MM.1S (cell line): ENCODE measurements around the gene PCDHGA10.
"Not testable (repeated sequence)": the region's sequence is repeated elsewhere in the genome, so short reads cannot be mapped to it uniquely, and the experiment has no call there.

ENCODE experiments used
- DNase-seq: peaks from one replicate; pipeline ENCODE4 v3.0.0-alpha.2; 2015
- H2AFZ ChIP-seq: fragments of 300-600 bp; sonication (generic); 2 replicates; pipeline ENCODE4 v1.6.0; 2016; ENCODE audit warnings: antibody characterized with exemption, low read length
- H3F3A ChIP-seq: fragments of 300-600 bp; sonication (generic); 2 replicates; pipeline ENCODE4 v1.6.1; 2016; ENCODE audit warnings: mild to moderate bottlenecking, antibody characterized with exemption, low read length, moderate library complexity, mixed read lengths; ENCODE audit not compliant: insufficient read depth
- H3K27ac ChIP-seq: fragments of 300-600 bp; sonication (generic); 2 replicates; pipeline ENCODE4 v1.5.1; 2016; ENCODE audit warnings: mild to moderate bottlenecking, low read length
- H3K27me3 ChIP-seq: fragments of 300-600 bp; sonication (generic); replicated peaks from 2 replicates; pipeline ENCODE4 v1.6.0; 2016; ENCODE audit warnings: low read length; ENCODE audit not compliant: insufficient read depth
- H3K36me3 ChIP-seq: fragments of 300-600 bp; sonication (generic); replicated peaks from 2 replicates; pipeline ENCODE4 v1.6.1; 2016; ENCODE audit warnings: mild to moderate bottlenecking, low read length, mixed read lengths; ENCODE audit not compliant: insufficient read depth
- H3K4me1 ChIP-seq: fragments of 300-600 bp; sonication (generic); 2 replicates; pipeline ENCODE4 v1.6.1; 2016; ENCODE audit warnings: low read length, mixed read lengths
- H3K4me2 ChIP-seq: fragments of 300-600 bp; sonication (generic); 2 replicates; pipeline ENCODE4 v1.6.0; 2016; ENCODE audit warnings: low read depth, low read length
- H3K4me3 ChIP-seq: fragments of 300-600 bp; sonication (generic); 2 replicates; pipeline ENCODE4 v1.5.1; 2016; ENCODE audit warnings: low read length, mixed read lengths
- H3K79me2 ChIP-seq: fragments of 300-600 bp; sonication (generic); 2 replicates; pipeline ENCODE4 v1.6.1; 2016; ENCODE audit warnings: mixed run types, low read length, mixed read lengths
- H3K9ac ChIP-seq: fragments of 300-600 bp; sonication (generic); 2 replicates; pipeline ENCODE4 v1.6.1; 2016; ENCODE audit warnings: low read length, mixed read lengths
- H3K9me2 ChIP-seq: fragments of 300-600 bp; sonication (generic); replicated peaks from 2 replicates; pipeline ENCODE4 v1.6.1; 2016; ENCODE audit warnings: mild to moderate bottlenecking, low read length, mixed read lengths; ENCODE audit not compliant: insufficient read depth
- H3K9me3 ChIP-seq: fragments of 300-600 bp; sonication (generic); replicated peaks from 2 replicates; pipeline ENCODE4 v1.6.1; 2016; ENCODE audit warnings: mild to moderate bottlenecking, low read length, mixed read lengths; ENCODE audit not compliant: insufficient read depth
- H4K20me1 ChIP-seq: fragments of 300-600 bp; sonication (generic); 2 replicates; pipeline ENCODE4 v1.6.1; 2016; ENCODE audit warnings: mild to moderate bottlenecking, low read length, moderate library complexity, mixed read lengths; ENCODE audit not compliant: insufficient read depth
- CTCF ChIP-seq: fragments of 300-600 bp; sonication (generic); IDR thresholded peaks from 2 replicates; pipeline ENCODE4 v1.5.1; 2016; ENCODE audit warnings: antibody characterized with exemption, low read length, mixed read lengths
- EZH2 ChIP-seq: fragments of 300-600 bp; sonication (generic); optimal IDR thresholded peaks from 2 replicates; pipeline ENCODE3; 2017; ENCODE audit warnings: low read depth, mild to moderate bottlenecking, antibody characterized with exemption, low read length, mixed read lengths
- EZH2phosphoT487 ChIP-seq: fragments of 300-600 bp; sonication (generic); IDR thresholded peaks from 2 replicates; pipeline ENCODE4 v1.6.1; 2018; ENCODE audit warnings: antibody characterized with exemption, low read length

The PCDHGA10 gene

GRCh38 chr5:141374627-141375026 is 38.2 kb upstream of the PCDHGA10 start:
- Histone ChIP-seq H3K4me2 (no peak overlapping the region), H3K9ac (no peak overlapping the region), H4K20me1 (no peaks in the 10 kb centered on the region), H3K27ac (no peak overlapping the region), H3K4me1 (no peaks in the 10 kb centered on the region), H3K4me3 (no peak overlapping the region), H3F3A (no peaks in the 10 kb centered on the region), H3K9me3 (no peaks in the 10 kb centered on the region), H2AFZ (no peak overlapping the region), H3K79me2 (no peaks in the 10 kb centered on the region), H3K9me2 (no peaks in the 10 kb centered on the region), H3K36me3 (no peaks in the 10 kb centered on the region), H3K27me3 (0 out of 2 replicates have a peak, but pooled peaks cover 3% of the 10 kb centered on the region)
- TF ChIP-seq EZH2 (no peak), CTCF (no peak), EZH2phosphoT487 (no peak)
- DNase-seq = no peak

- H3K27me3 ChIP-seq, H3K79me2 ChIP-seq, H3K9ac ChIP-seq, H3K9me2 ChIP-seq, H3K9me3 ChIP-seq, H2AFZ ChIP-seq, H3K4me3 ChIP-seq, H3K4me1 ChIP-seq, H3K4me2 ChIP-seq, H4K20me1 ChIP-seq, H3K27ac ChIP-seq, DNase-seq, H3F3A ChIP-seq, H3K36me3 ChIP-seq: not testable (repeated sequence)
Observed at GRCh38 chr5:141375444-141376155, 37.2 kb upstream of the PCDHGA10 start.

- no peaks in the 10 kb centered on the region for H3K9me2 ChIP-seq
- peaks cover 8% of the 10 kb centered on the region; the same call in 1 of the 2 replicates for H3K27me3 ChIP-seq
- H3K9ac ChIP-seq = peak within 1 kb of the TSS; percentile 23; the same call in 1 of the 2 replicates
- H3K79me2 ChIP-seq = no peaks in the 10 kb centered on the region
- H3K36me3 ChIP-seq = no peaks in the 10 kb centered on the region
- H3K4me1 ChIP-seq = no peaks in the 10 kb centered on the region
- no peaks in the 10 kb centered on the region for H3F3A ChIP-seq
- no peaks in the 10 kb centered on the region for H4K20me1 ChIP-seq
- no peaks in the 10 kb centered on the region for H3K9me3 ChIP-seq
- peak within 1 kb of the TSS; percentile 85 for H2AFZ ChIP-seq
- peak within 1 kb of the TSS; percentile 66 for H3K4me2 ChIP-seq
- DNase-seq = peak; percentile 60
- no peak for TF ChIP-seq EZH2
- TF ChIP-seq EZH2phosphoT487 = no peak
- TF ChIP-seq CTCF = peak; percentile 76
- peak within 1 kb of the TSS; percentile 80 for H3K4me3 ChIP-seq
- H3K27ac ChIP-seq = no peak within 1 kb of the TSS
Observed at GRCh38 chr5:141382469-141383294, 30.1 kb upstream of the PCDHGA10 start, which contains the start of gene PCDHGA7. TSS of gene PCDHGA7 (plus strand) at chr5:141382742. CDS start at chr5:141382900, 158 bp downstream.
